ENCODE results near the gene CEP350.
"Not testable (repeated sequence)": the region's sequence is repeated elsewhere in the genome, so short reads cannot be mapped to it uniquely, and the experiment has no call there.

The CEP350 gene

GRCh38 chr1:179978199-179979079, 23.8 kb downstream of the CEP350 start:
- no peak for FAIRE-seq
- no peak for DNase-seq (ENCODE audit: extremely low spot score, insufficient read length, low read depth)

- DNase-seq (ENCODE audit: extremely low spot score, insufficient read length, low read depth) (no peak), FAIRE-seq (no peak)
These were observed 29.5 kb downstream of the CEP350 start for GRCh38 chr1:179984101-179984500.

GRCh38 chr1:179984942-179985341, 30.3 kb downstream of the CEP350 start:
- FAIRE-seq (no peak), DNase-seq (ENCODE audit: extremely low spot score, insufficient read length, low read depth) (no peak)

- no peak for FAIRE-seq
- DNase-seq (ENCODE audit: extremely low spot score, insufficient read length, low read depth): no peak
These were observed 36.2 kb downstream of the CEP350 start for GRCh38 chr1:179990847-179991246.

GRCh38 chr1:179995576-179995975, 41.0 kb downstream of the CEP350 start:
- DNase-seq (ENCODE audit: extremely low spot score, insufficient read length, low read depth) (no peak), FAIRE-seq (no peak)

GRCh38 chr1:179996099-179996498, 41.5 kb downstream of the CEP350 start:
- DNase-seq (ENCODE audit: extremely low spot score, insufficient read length, low read depth) (no peak), FAIRE-seq (peak; percentile 36)

GRCh38 chr1:180000575-180000974, 46.0 kb downstream of the CEP350 start:
- FAIRE-seq (no peak), DNase-seq (ENCODE audit: extremely low spot score, insufficient read length, low read depth) (no peak)

- no peak for FAIRE-seq
These were observed 47.8 kb downstream of the CEP350 start for GRCh38 chr1:180002437-180002836.

GRCh38 chr1:180003026-180003695, 48.6 kb downstream of the CEP350 start:
- no peak for DNase-seq (ENCODE audit: extremely low spot score, insufficient read length, low read depth)
- peak; percentile 64 for FAIRE-seq

More at GRCh38 chr1:180002437-180002836, 47.8 kb downstream of the CEP350 start:
- no peak for DNase-seq (ENCODE audit: extremely low spot score, insufficient read length, low read depth)

GRCh38 chr1:180006762-180007161, 52.2 kb downstream of the CEP350 start:
- DNase-seq (ENCODE audit: extremely low spot score, insufficient read length, low read depth): not testable (repeated sequence)

GRCh38 chr1:180020017-180020416, 65.4 kb downstream of the CEP350 start:
- FAIRE-seq (no peak), DNase-seq (ENCODE audit: extremely low spot score, insufficient read length, low read depth) (no peak)

More at GRCh38 chr1:180006762-180007161, 52.2 kb downstream of the CEP350 start:
- FAIRE-seq: not testable (repeated sequence)

- FAIRE-seq (no peak), DNase-seq (ENCODE audit: extremely low spot score, insufficient read length, low read depth) (no peak)
These were observed 71.9 kb downstream of the CEP350 start for GRCh38 chr1:180026556-180026955.

- DNase-seq (ENCODE audit: extremely low spot score, insufficient read length, low read depth) (no peak), FAIRE-seq (no peak)
These were observed 73.4 kb downstream of the CEP350 start for GRCh38 chr1:180027949-180028445.

- FAIRE-seq (no peak), DNase-seq (ENCODE audit: extremely low spot score, insufficient read length, low read depth) (no peak)
These were observed 74.3 kb downstream of the CEP350 start for GRCh38 chr1:180028864-180029263.

- no peak for DNase-seq (ENCODE audit: extremely low spot score, insufficient read length, low read depth)
- no peak for FAIRE-seq
These were observed 75.0 kb downstream of the CEP350 start for GRCh38 chr1:180029524-180030135.

- no peak for FAIRE-seq
These were observed 77.1 kb downstream of the CEP350 start for GRCh38 chr1:180031664-180032063.

GRCh38 chr1:180033390-180033789, 78.8 kb downstream of the CEP350 start:
- FAIRE-seq: no peak
- DNase-seq (ENCODE audit: extremely low spot score, insufficient read length, low read depth): no peak

More at GRCh38 chr1:180031664-180032063, 77.1 kb downstream of the CEP350 start:
- no peak for DNase-seq (ENCODE audit: extremely low spot score, insufficient read length, low read depth)

- FAIRE-seq (no peak), DNase-seq (ENCODE audit: extremely low spot score, insufficient read length, low read depth) (no peak)
These were observed 85.4 kb downstream of the CEP350 start for GRCh38 chr1:180040034-180040433.

GRCh38 chr1:180041582-180041981, 87.0 kb downstream of the CEP350 start:
- FAIRE-seq (no peak), DNase-seq (ENCODE audit: extremely low spot score, insufficient read length, low read depth) (no peak)

GRCh38 chr1:180042988-180043622, 88.5 kb downstream of the CEP350 start:
- DNase-seq (ENCODE audit: extremely low spot score, insufficient read length, low read depth) (no peak), FAIRE-seq (no peak)

Measured in GM18507 (cell line).